H1 (cell line): ENCODE measurements around the gene LRRC4C. TPM values are rescaled to one million over a fixed set of nuclear protein-coding genes. Genes with fewer than 3 reads are reported as not detected.

Experiments used
- CBX5 ChIP-seq: fragments of 300-800, 300-1000 bp; sonication (generic); IDR thresholded peaks from 2 replicates; pipeline ENCODE4 v1.7.1; 2016; ENCODE audit warnings: antibody characterized with exemption, low read length, low read depth
- CREB1 ChIP-seq: IDR thresholded peaks from 2 replicates; pipeline ENCODE4 v1.6.1; 2012; ENCODE audit warnings: inconsistent platforms
- GABPA ChIP-seq: IDR thresholded peaks from 2 replicates; pipeline ENCODE4 v1.6.1; 2011; ENCODE audit warnings: mild to moderate bottlenecking, low read length, moderate library complexity, borderline replicate concordance; ENCODE audit not compliant: insufficient read depth
- JUN ChIP-seq: IDR thresholded peaks from 2 replicates; pipeline ENCODE4 v1.6.1; 2011; ENCODE audit warnings: low read depth, mild to moderate bottlenecking, improper control_type of control experiment, low read length
- KDM1A ChIP-seq: fragments of 200-600, 300-600 bp; sonication (generic); IDR thresholded peaks from 2 replicates; pipeline ENCODE4 v1.7.1; 2016; ENCODE audit warnings: mild to moderate bottlenecking, low read length, borderline replicate concordance
- SP4 ChIP-seq: IDR thresholded peaks from 2 replicates; pipeline ENCODE4 v1.6.1; 2012; ENCODE audit warnings: low read length, inconsistent platforms
- SRF ChIP-seq: IDR thresholded peaks from 2 replicates; pipeline ENCODE4 v1.6.1; 2011; ENCODE audit warnings: mild to moderate bottlenecking, low read depth, low read length, moderate library complexity
- ZNF274 ChIP-seq: IDR thresholded peaks from 2 replicates; pipeline ENCODE4 v1.7.0; 2012; ENCODE audit warnings: low read length, borderline replicate concordance; ENCODE audit errors: extremely low read depth
- polyA plus RNA-seq, 7 experiments: library from polyadenylated mRNA; depleted of rRNA in 3 of 7; stranded (reverse) in 5 of 7; unstranded in 2 of 7; fragments of >200 nt in 5 of 7; fragments of 200-250 nt in 2 of 7; gene quantifications; 1 replicate in 5 of 7; 2 replicates in 1 of 7; 4 replicates in 1 of 7; pipeline versions ENCODE4 v1.2.1 to v1.2.3, GENCODE V29; 2011 to 2013; ENCODE audit warnings: missing spikeins in 2 of 7, mixed read lengths in 2 of 7
- total RNA-seq: library from RNA; stranded (reverse); fragmentation: NEBNext Ultra II Directional; extraction: Animal tissue kit (Norgen Biotek cat#: 25700); gene quantifications from 2 replicates; pipeline ENCODE4 v1.2.1, GENCODE V29; 2021

LRRC4C gene
- total and polyA plus RNA-seq, 2 of the 8 experiments (the other 6 are each of a cell fraction or from before 2014, with no cell fraction given) = 0.23 to 2.2 TPM

DNA sequence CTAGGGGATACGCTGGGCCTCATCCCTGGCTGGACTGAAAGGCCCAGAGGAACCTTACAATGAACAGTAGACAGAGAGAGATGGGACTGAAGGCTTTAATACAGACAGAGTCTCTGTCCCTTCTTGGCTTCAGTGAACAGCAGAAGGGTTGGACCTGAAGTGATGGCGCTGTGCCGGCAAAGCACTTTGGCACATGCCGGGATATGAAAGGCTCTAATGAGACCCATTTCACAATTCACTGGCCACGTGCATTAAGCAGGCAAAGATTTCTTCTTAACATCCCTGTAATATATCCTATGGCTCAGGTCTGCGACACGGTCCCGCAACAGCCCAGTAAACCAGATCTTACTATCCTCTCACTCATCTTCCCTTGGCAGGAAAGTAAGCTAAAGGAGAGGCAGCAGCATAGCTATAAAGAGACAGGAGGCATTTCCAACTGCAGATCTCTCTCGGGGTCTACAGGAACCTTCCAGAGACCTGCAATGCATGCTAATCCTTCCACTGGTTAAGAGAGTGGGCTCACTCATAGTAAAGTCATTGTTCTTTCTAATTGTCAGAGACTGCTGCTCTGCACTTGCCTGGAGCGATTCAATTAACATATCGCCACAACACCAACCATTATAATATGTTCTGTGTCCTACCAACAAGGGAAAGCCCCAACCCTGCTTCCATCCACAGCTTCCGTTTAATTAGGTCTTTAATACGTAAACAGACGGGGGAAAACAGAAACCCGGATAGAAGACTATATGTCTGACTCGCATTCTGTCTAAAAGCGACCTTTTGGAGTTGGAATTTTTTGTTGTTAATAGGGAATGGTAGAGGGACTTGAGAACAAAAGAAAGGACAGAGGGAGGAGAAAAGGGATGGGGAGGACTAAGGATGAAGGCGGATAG lies 1179.0 kb downstream of the LRRC4C start (continued):
- TF ChIP-seq SRF (no peak), CREB1 (no peak), CBX5 (no peak), KDM1A (no peak), JUN (no peak), GABPA (no peak), ZNF274 (no peak), SP4 (no peak)
